ENCODE results near the gene CNRIP1.

- TF ChIP-seq CTCF (IDR thresholded peaks at IDR 0.05) (no peak), POLR2A (IDR thresholded peaks at IDR 0.05) (no peak), POLR2AphosphoS5 (IDR thresholded peaks at IDR 0.05; ENCODE audit: insufficient read depth in 1 of 2, low read depth in 1 of 2) (no peak)
Measured at GRCh38 chr2:68367953-68368653, 48.4 kb upstream of the CNRIP1 start.

Data from vagina (tissue), 2 donors.